Endothelial cell of umbilical vein (primary cell): ENCODE data around the gene ELP4. TPM values are rescaled to one million over a fixed set of nuclear protein-coding genes. Genes with fewer than 3 reads are reported as not detected.
A peak's percentile ranks its signal among the peaks of the same experiment; 100 is the strongest.

Experiments used
- BruUV-seq: library from RNA; stranded (reverse); fragments of 400-500 nt; replicated peaks from 2 replicates; lab custom pipeline; 2021; lab: Mats Ljungman, UMichigan
- CTCF ChIA-PET: fragments of 300-600, 350-600 bp; sonication (Branson Sonifier 250); formaldehyde crosslinking; loops from one replicate; lab custom pipeline; 2021; ENCODE audit warnings: antibody characterized with exemption, inconsistent platforms; lab: Charles Lee
- POLR2A ChIA-PET: fragments of 300-600, 350-600 bp; sonication (Branson Sonifier 250); formaldehyde crosslinking; loops from one replicate; lab custom pipeline; 2021; ENCODE audit warnings: antibody characterized with exemption, inconsistent platforms; lab: Charles Lee
- DNase-seq: peaks from one replicate; pipeline ENCODE4 v3.0.0-alpha.2; 2011; ENCODE audit warnings: low read depth, low spot score
- FAIRE-seq: peaks from 2 replicates; lab custom pipeline; 2011; peaks lifted over from hg19 to GRCh38; lab: Jason Lieb, UNC
- H2AFZ ChIP-seq: 2 replicates; pipeline ENCODE4 v1.6.0; 2012; ENCODE audit warnings: low read depth, low read length, control low read depth, inconsistent platforms
- H3K27ac ChIP-seq: 2 replicates; pipeline ENCODE4 v1.5.1; 2011; ENCODE audit warnings: low read depth, mild to moderate bottlenecking, control low read depth, low read length, moderate library complexity; ENCODE audit not compliant: insufficient read depth
- H3K27me3 ChIP-seq, 2 experiments: 2 replicates each; pipeline versions ENCODE4 v1.6.0 to v1.6.1; 2011; ENCODE audit warnings: low read length in 2 of 2, mixed read lengths in 1 of 2; ENCODE audit not compliant: control insufficient read depth in 2 of 2, insufficient read depth in 2 of 2
- H3K36me3 ChIP-seq, 2 experiments: 2 replicates in 1 of 2; 3 replicates in 1 of 2; pipeline ENCODE4 v1.5.1; 2011; ENCODE audit warnings: low read length in 2 of 2, mild to moderate bottlenecking in 1 of 2, moderate library complexity in 1 of 2; ENCODE audit not compliant: control insufficient read depth in 2 of 2, insufficient read depth in 2 of 2; ENCODE audit errors: extremely low read depth in 1 of 2
- H3K4me1 ChIP-seq: 3 replicates; pipeline ENCODE4 v1.5.1; 2011; ENCODE audit warnings: mild to moderate bottlenecking, low read length; ENCODE audit not compliant: control insufficient read depth, insufficient read depth; ENCODE audit errors: extremely low read depth
- H3K4me2 ChIP-seq: 2 replicates; pipeline ENCODE4 v1.6.1; 2011; ENCODE audit warnings: low read length, control low read depth, mixed read lengths; ENCODE audit not compliant: insufficient read depth
- H3K4me3 ChIP-seq, 3 experiments: fragments of 200-600 bp in 1 of 3; sonication (generic), shearing (Covaris generic) in 1 of 3; replicated peaks in 1 of 3; 2 replicates each; pipeline ENCODE4 v1.5.1; 2011 to 2016; ENCODE audit warnings: control low read depth in 3 of 3, low read length in 3 of 3, mild to moderate bottlenecking in 2 of 3, inconsistent platforms in 1 of 3, low read depth in 1 of 3, moderate library complexity in 1 of 3; ENCODE audit not compliant: insufficient read depth in 1 of 3
- H3K79me2 ChIP-seq: 2 replicates; pipeline ENCODE4 v1.6.0; 2012; ENCODE audit warnings: low read length, inconsistent platforms; ENCODE audit not compliant: control insufficient read depth, insufficient read depth
- H3K9ac ChIP-seq: replicated peaks from 2 replicates; pipeline ENCODE3; 2011; ENCODE audit warnings: low read length, control low read depth; ENCODE audit not compliant: insufficient read depth; ENCODE audit errors: extremely low read depth
- H3K9me1 ChIP-seq: replicated peaks from 3 replicates; pipeline ENCODE4 v1.6.0; 2011; ENCODE audit warnings: mild to moderate bottlenecking, low read length; ENCODE audit not compliant: control insufficient read depth, insufficient read depth; ENCODE audit errors: extremely low read depth
- H3K9me3 ChIP-seq: replicated peaks from 2 replicates; pipeline ENCODE4 v1.5.1; 2012; ENCODE audit warnings: low read length, inconsistent platforms; ENCODE audit not compliant: control insufficient read depth, insufficient read depth
- H4K20me1 ChIP-seq: replicated peaks from 2 replicates; pipeline ENCODE3; 2011; ENCODE audit warnings: mild to moderate bottlenecking, low read length; ENCODE audit not compliant: control insufficient read depth, insufficient read depth; ENCODE audit errors: extremely low read depth
- CTCF ChIP-seq, 2 donors: IDR thresholded peaks; 1 replicate in 1 of 2; 2 replicates in 1 of 2; pipeline ENCODE4 v1.5.1; 2011; ENCODE audit warnings: low read length in 2 of 2, mild to moderate bottlenecking in 2 of 2, moderate library complexity in 2 of 2, control low read depth in 1 of 2, inconsistent platforms in 1 of 2, low read depth in 1 of 2; ENCODE audit not compliant: insufficient read depth in 1 of 2; ENCODE audit errors: extremely low read depth in 1 of 2
- EZH2 ChIP-seq: IDR thresholded peaks from 2 replicates; pipeline ENCODE4 v1.6.1; 2012; ENCODE audit warnings: borderline replicate concordance, low read depth, mild to moderate bottlenecking, moderate library complexity, low read length, inconsistent platforms; ENCODE audit not compliant: severe bottlenecking
- FOS ChIP-seq: IDR thresholded peaks from 2 replicates; pipeline ENCODE4 v1.6.1; 2011; ENCODE audit warnings: mild to moderate bottlenecking, low read length, moderate library complexity, borderline replicate concordance; ENCODE audit not compliant: insufficient read depth
- GATA2 ChIP-seq: IDR thresholded peaks from 2 replicates; pipeline ENCODE4 v1.7.0; 2011; ENCODE audit warnings: low read depth, mild to moderate bottlenecking, moderate library complexity, mixed read lengths, low read length; ENCODE audit not compliant: insufficient read length, insufficient read depth
- MYC ChIP-seq: IDR thresholded peaks from one replicate; pipeline ENCODE4 v1.6.1; 2011; ENCODE audit warnings: mild to moderate bottlenecking, low read depth, low read length
- POLR2A ChIP-seq: IDR thresholded peaks from 2 replicates; pipeline ENCODE4 v1.6.1; 2012; ENCODE audit warnings: low read depth, mild to moderate bottlenecking, control low read depth, low read length
- dilution Hi-C: fragments of 300-500 bp; cut with MboI; formaldehyde crosslinking; loops from one replicate; pipeline ENCODE4 v1.15.0; 2019; ENCODE audit warnings: low sequenced_read_pairs; ENCODE audit not compliant: extremely low pct_ligation_motif_present
- intact Hi-C: fragments of 100-400 bp; cut with micrococcal nuclease; formaldehyde crosslinking; loops from one replicate; pipeline ENCODE4 v1.10.0; 2022
- polyA plus RNA-seq, 4 experiments: library from polyadenylated mRNA; depleted of rRNA in 3 of 4; stranded (reverse) in 3 of 4; unstranded in 1 of 4; fragments of >200 nt; gene quantifications; 2 replicates each; pipeline versions ENCODE4 v1.2.1 to v1.2.3, GENCODE V29; 2011 to 2012; ENCODE audit warnings: missing spikeins in 1 of 4
- total RNA-seq: library from RNA; stranded (reverse); gene quantifications from 2 replicates; pipeline ENCODE4 v1.2.3, GENCODE V29; 2021
- TF ChIP-seq, protein P1 (sequence below): IDR thresholded peaks from 2 replicates; pipeline ENCODE4 v1.6.1; 2011; ENCODE audit not compliant: insufficient read depth, insufficient read length

ELP4 gene
- total and polyA plus RNA-seq, 2 donors (not counting 3 experiments of a cell fraction or from before 2014, with no cell fraction given), result 11.6 to 16.3 TPM

GRCh38 chr11:31720225-31720624 lies 210.7 kb downstream of the ELP4 start:
- POLR2A ChIA-PET, result no interaction called here
- BruUV-seq, result no TSS peak

More at GRCh38 chr11:31720225-31720624, 210.7 kb downstream of the ELP4 start:
- Histone ChIP-seq H3K4me2 (no peak overlapping the region), H3K9ac (no peak overlapping the region), H3K36me3 (no peaks in the 10 kb centered on the region), H2AFZ (no peak overlapping the region), H3K27me3 (no peaks in the 10 kb centered on the region), H3K9me1 (no peaks in the 10 kb centered on the region), H3K79me2 (no peaks in the 10 kb centered on the region), H3K9me3 (no peaks in the 10 kb centered on the region), H3K27ac (no peak overlapping the region), H4K20me1 (no peaks in the 10 kb centered on the region), H3K4me1 (no peaks in the 10 kb centered on the region), H3K4me3 (no peak overlapping the region)
- CTCF ChIA-PET, result no interaction called here
- DNase-seq (peak; percentile 13), FAIRE-seq (no peak)
- intact Hi-C loops (no loop called here), dilution Hi-C loops (no loop called here)
- no peak for TF ChIP-seq FOS
- TF ChIP-seq EZH2, result no peak
- TF ChIP-seq GATA2, result no peak
- no peak for TF ChIP-seq MYC
- no peak for TF ChIP-seq POLR2A
- TF ChIP-seq, protein P1, sequence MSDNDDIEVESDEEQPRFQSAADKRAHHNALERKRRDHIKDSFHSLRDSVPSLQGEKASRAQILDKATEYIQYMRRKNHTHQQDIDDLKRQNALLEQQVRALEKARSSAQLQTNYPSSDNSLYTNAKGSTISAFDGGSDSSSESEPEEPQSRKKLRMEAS, result no peak
- TF ChIP-seq CTCF (IDR thresholded peaks at IDR 0.05; ENCODE audit: extremely low read depth in 1 of 2, insufficient read depth in 1 of 2, low read depth in 1 of 2, low read length in 2 of 2), result no peak
